ENCODE measurements around the gene KPNA4. TPM values are rescaled to one million over a fixed set of nuclear protein-coding genes. Genes with fewer than 3 reads are reported as not detected.
A peak's percentile ranks its signal among the peaks of the same experiment; 100 is the strongest.
"Not testable (repeated sequence)": the region's sequence is repeated elsewhere in the genome, so short reads cannot be mapped to it uniquely, and the experiment has no call there.

KPNA4 gene
- total RNA-seq, 1 donor from 2014 or later, result 72.5 TPM

GRCh38 chr3:160473221-160473620 is 92.2 kb downstream of the KPNA4 start:
- Mint-ChIP-seq H3K4me1 (peaks cover 4% of the 10 kb centered on the region), H3K27me3 (peaks cover 14% of the 10 kb centered on the region), H3K27ac (no peak overlapping the region), H3K9me3 (peaks cover 15% of the 10 kb centered on the region), H3K36me3 (ENCODE audit: low read depth) (peaks cover 2% of the 10 kb centered on the region), H3K4me3 (no peak overlapping the region)
- DNase-seq, result no peak
- intact Hi-C loops (cut with micrococcal nuclease), result no loop called here

- H3K4me3 Mint-ChIP-seq, result no peak overlapping the region
- no peak for DNase-seq
- intact Hi-C loops (cut with micrococcal nuclease), result no loop called here
- H3K36me3 Mint-ChIP-seq (ENCODE audit: low read depth), result peaks cover 2% of the 10 kb centered on the region
- peaks cover 15% of the 10 kb centered on the region for H3K9me3 Mint-ChIP-seq
- H3K27ac Mint-ChIP-seq, result no peak overlapping the region
- peaks cover 13% of the 10 kb centered on the region for H3K27me3 Mint-ChIP-seq
- H3K4me1 Mint-ChIP-seq, result peaks cover 2% of the 10 kb centered on the region
Observed at GRCh38 chr3:160472344-160472743, 93.0 kb downstream of the KPNA4 start.

GRCh38 chr3:160471892-160472291 is 93.5 kb downstream of the KPNA4 start:
- peaks cover 14% of the 10 kb centered on the region for H3K27me3 Mint-ChIP-seq
- intact Hi-C loops (cut with micrococcal nuclease), result no loop called here
- H3K27ac Mint-ChIP-seq, result no peak overlapping the region
- peaks cover 2% of the 10 kb centered on the region for H3K36me3 Mint-ChIP-seq (ENCODE audit: low read depth)
- no peaks in the 10 kb centered on the region for H3K4me1 Mint-ChIP-seq
- no peak for DNase-seq
- no peak overlapping the region for H3K4me3 Mint-ChIP-seq
- H3K9me3 Mint-ChIP-seq, result peaks cover 15% of the 10 kb centered on the region

- Mint-ChIP-seq H3K27me3 (peaks cover 15% of the 10 kb centered on the region), H3K9me3 (peaks cover 15% of the 10 kb centered on the region), H3K4me3 (no peak overlapping the region), H3K36me3 (ENCODE audit: low read depth) (peaks cover 2% of the 10 kb centered on the region), H3K27ac (no peak overlapping the region), H3K4me1 (no peaks in the 10 kb centered on the region)
- intact Hi-C loops (cut with micrococcal nuclease), result no loop called here
- DNase-seq, result no peak
Observed at GRCh38 chr3:160470181-160470580, 95.2 kb downstream of the KPNA4 start.

GRCh38 chr3:160464971-160465370 is 100.4 kb downstream of the KPNA4 start:
- Mint-ChIP-seq H3K9me3 (peaks cover 11% of the 10 kb centered on the region), H3K27ac (no peak overlapping the region), H3K36me3 (ENCODE audit: low read depth) (peaks cover 2% of the 10 kb centered on the region), H3K27me3 (peaks cover 38% of the 10 kb centered on the region), H3K4me3 (no peak overlapping the region), H3K4me1 (no peaks in the 10 kb centered on the region)
- DNase-seq, result no peak
- intact Hi-C loops (cut with micrococcal nuclease), result no loop called here

GRCh38 chr3:160464321-160464720 is 101.0 kb downstream of the KPNA4 start:
- Mint-ChIP-seq H3K9me3 (peaks cover 5% of the 10 kb centered on the region), H3K27ac (no peak overlapping the region), H3K4me1 (no peaks in the 10 kb centered on the region), H3K27me3 (peaks cover 40% of the 10 kb centered on the region), H3K4me3 (no peak overlapping the region), H3K36me3 (ENCODE audit: low read depth) (no peaks in the 10 kb centered on the region)
- DNase-seq, result no peak
- intact Hi-C loops (cut with micrococcal nuclease), result no loop called here

GRCh38 chr3:160460033-160460432 is 105.3 kb downstream of the KPNA4 start:
- Mint-ChIP-seq H3K27me3 (peaks cover 43% of the 10 kb centered on the region), H3K27ac (no peak overlapping the region), H3K9me3 (no peaks in the 10 kb centered on the region), H3K4me1 (no peaks in the 10 kb centered on the region), H3K4me3 (no peak overlapping the region), H3K36me3 (ENCODE audit: low read depth) (no peaks in the 10 kb centered on the region)
- intact Hi-C loops (cut with micrococcal nuclease), result no loop called here
- no peak for DNase-seq

- intact Hi-C loops (cut with micrococcal nuclease), result no loop called here
- no peak overlapping the region for H3K4me3 Mint-ChIP-seq
- H3K36me3 Mint-ChIP-seq (ENCODE audit: low read depth), result no peaks in the 10 kb centered on the region
- H3K27me3 Mint-ChIP-seq, result peaks cover 41% of the 10 kb centered on the region
- no peak for DNase-seq
- no peaks in the 10 kb centered on the region for H3K9me3 Mint-ChIP-seq
- H3K4me1 Mint-ChIP-seq, result no peaks in the 10 kb centered on the region
- H3K27ac Mint-ChIP-seq, result no peak overlapping the region
Observed at GRCh38 chr3:160459450-160459970, 105.9 kb downstream of the KPNA4 start.

- intact Hi-C loops (cut with micrococcal nuclease), result no loop called here
- H3K36me3 Mint-ChIP-seq (ENCODE audit: low read depth), result no peaks in the 10 kb centered on the region
- H3K27me3 Mint-ChIP-seq, result peaks cover 36% of the 10 kb centered on the region
- H3K27ac Mint-ChIP-seq, result no peak overlapping the region
- H3K9me3 Mint-ChIP-seq, result no peaks in the 10 kb centered on the region
- no peak for DNase-seq
- no peaks in the 10 kb centered on the region for H3K4me1 Mint-ChIP-seq
- H3K4me3 Mint-ChIP-seq, result no peak overlapping the region
Observed at GRCh38 chr3:160458151-160458550, 107.2 kb downstream of the KPNA4 start.

GRCh38 chr3:160455846-160456245 is 109.5 kb downstream of the KPNA4 start:
- Mint-ChIP-seq H3K27me3 (peaks cover 19% of the 10 kb centered on the region), H3K36me3 (ENCODE audit: low read depth) (no peaks in the 10 kb centered on the region), H3K4me1 (no peaks in the 10 kb centered on the region), H3K27ac (no peak overlapping the region), H3K9me3 (no peaks in the 10 kb centered on the region), H3K4me3 (no peak overlapping the region)
- intact Hi-C loops (cut with micrococcal nuclease), result no loop called here
- DNase-seq, result no peak

GRCh38 chr3:160454995-160455394 is 110.4 kb downstream of the KPNA4 start:
- Mint-ChIP-seq H3K4me1 (peaks cover 5% of the 10 kb centered on the region), H3K9me3 (peaks cover 4% of the 10 kb centered on the region), H3K27me3 (peaks cover 19% of the 10 kb centered on the region), H3K27ac (no peak overlapping the region), H3K4me3 (no peak overlapping the region), H3K36me3 (ENCODE audit: low read depth) (peaks cover 2% of the 10 kb centered on the region)
- intact Hi-C loops (cut with micrococcal nuclease), result no loop called here
- DNase-seq, result no peak

GRCh38 chr3:160452251-160452650 is 113.1 kb downstream of the KPNA4 start:
- DNase-seq; intact Hi-C loops (cut with micrococcal nuclease); H3K27me3 Mint-ChIP-seq; H3K4me3 Mint-ChIP-seq; H3K27ac Mint-ChIP-seq; H3K9me3 Mint-ChIP-seq: not testable (repeated sequence)
- peaks cover 15% of the 10 kb centered on the region for H3K36me3 Mint-ChIP-seq (ENCODE audit: low read depth)
- H3K4me1 Mint-ChIP-seq, result peaks cover 18% of the 10 kb centered on the region

GRCh38 chr3:160451602-160452001 is 113.8 kb downstream of the KPNA4 start:
- Mint-ChIP-seq H3K27me3 (peaks cover 5% of the 10 kb centered on the region), H3K36me3 (ENCODE audit: low read depth) (peaks cover 18% of the 10 kb centered on the region), H3K27ac (no peak overlapping the region), H3K4me1 (peaks cover 21% of the 10 kb centered on the region), H3K9me3 (peaks cover 4% of the 10 kb centered on the region), H3K4me3 (no peak overlapping the region)
- intact Hi-C loops (cut with micrococcal nuclease), result no loop called here
- DNase-seq, result no peak

- DNase-seq, result no peak
- peaks cover 2% of the 10 kb centered on the region for H3K27me3 Mint-ChIP-seq
- peaks cover 4% of the 10 kb centered on the region for H3K9me3 Mint-ChIP-seq
- peak overlapping the region; percentile 99 for H3K4me3 Mint-ChIP-seq
- peak overlapping the region; percentile 100 for H3K27ac Mint-ChIP-seq
- intact Hi-C loops (cut with micrococcal nuclease), result no loop called here
- peaks cover 27% of the 10 kb centered on the region for H3K4me1 Mint-ChIP-seq
- H3K36me3 Mint-ChIP-seq (ENCODE audit: low read depth), result peaks cover 23% of the 10 kb centered on the region
Observed at GRCh38 chr3:160450846-160451245, 114.5 kb downstream of the KPNA4 start.

Data from activated CD4-positive, alpha-beta T cell treated with anti-CD3 and anti-CD28 coated beads, Interleukin-2, amount 10 ng/mL, durations not matched to agents 24 days and 14 days (primary cell).